ENCODE results near the gene UBA3.

DNA sequence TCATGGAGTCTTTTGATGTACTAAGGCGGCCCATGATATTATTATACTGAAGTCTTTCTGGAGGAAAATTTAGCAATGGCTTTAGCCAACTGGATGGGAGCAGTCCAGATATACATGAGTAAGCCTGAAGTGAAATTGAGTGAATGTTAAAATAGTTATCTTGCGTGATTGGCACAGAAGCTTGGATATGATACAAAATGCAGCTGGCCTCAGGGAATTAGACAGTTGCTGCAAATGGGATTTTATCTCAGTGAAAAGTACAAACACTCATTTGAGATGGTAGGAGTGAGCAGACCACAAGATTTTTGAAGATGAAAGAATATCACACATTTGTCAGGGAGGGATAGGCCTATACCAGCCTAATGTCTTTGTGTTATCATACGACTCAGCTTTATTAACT is 33.4 kb upstream of the UBA3 start:
- no peak for TF ChIP-seq CTCF (IDR thresholded peaks at IDR 0.05)
- TF ChIP-seq EZH2phosphoT487 (IDR thresholded peaks at IDR 0.05) = no peak

Data from neural progenitor cell (in vitro differentiated cells).